Measurements from ENCODE around the gene KRTAP2-3. TPM values are rescaled to one million over a fixed set of nuclear protein-coding genes. Genes with fewer than 3 reads are reported as not detected.
"Not testable (repeated sequence)": the region's sequence is repeated elsewhere in the genome, so short reads cannot be mapped to it uniquely, and the experiment has no call there.

KRTAP2-3 gene, protein sequence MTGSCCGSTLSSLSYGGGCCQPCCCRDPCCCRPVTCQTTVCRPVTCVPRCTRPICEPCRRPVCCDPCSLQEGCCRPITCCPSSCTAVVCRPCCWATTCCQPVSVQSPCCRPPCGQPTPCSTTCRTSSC
- total RNA-seq, result not detected

DNA sequence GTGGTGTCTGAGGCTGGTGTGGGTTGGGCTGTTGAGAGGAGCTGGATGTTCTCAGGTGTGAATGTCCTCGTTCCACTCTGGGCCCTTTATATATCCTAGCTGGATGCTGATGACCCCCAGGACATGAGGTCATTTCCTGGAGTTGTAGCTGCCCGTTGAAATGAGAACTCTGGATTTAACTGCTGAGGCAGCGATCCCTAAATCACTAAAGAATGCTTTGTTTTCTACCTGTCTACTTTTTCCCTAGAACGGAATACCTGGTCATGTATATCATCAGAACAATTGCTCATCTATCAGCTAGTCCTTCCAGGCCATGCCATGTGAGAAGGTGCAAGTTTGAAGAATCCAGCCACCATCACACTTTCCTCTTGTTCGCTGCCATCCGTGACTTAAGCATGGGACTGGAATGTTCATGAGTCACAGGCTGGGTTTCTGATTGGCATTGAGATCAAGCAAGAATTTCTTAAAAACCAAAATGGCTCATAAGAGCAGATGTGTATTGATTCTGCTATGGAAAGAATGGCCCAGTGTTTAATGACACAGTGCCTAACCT lies at the start of gene KRTAP2-3:
KRTAP2-3 (minus strand) TSS at position 63 of the 553 bp plus-strand sequence. CDS start 64 bp downstream, outside the sequence.
- Histone ChIP-seq H3K9me3 (peaks cover 0 to 7% (median 0%) of the 10 kb centered on the region in 3 donors), H3K4me3 (no peak within 1 kb of the TSS), H3K36me3 (no peaks in the 10 kb centered on the region), H3K27me3 (peaks cover 34% of the 10 kb centered on the region), H3K4me1 (no peaks in the 10 kb centered on the region), H3K27ac (no peak within 1 kb of the TSS)
- no peak for ATAC-seq
- 49 to 74% methylated on average over 4 to 5 of the region's 6 CpGs for WGBS, 2 donors (ENCODE audit: low coverage in 1 of 2)
- TF ChIP-seq, protein P1, sequence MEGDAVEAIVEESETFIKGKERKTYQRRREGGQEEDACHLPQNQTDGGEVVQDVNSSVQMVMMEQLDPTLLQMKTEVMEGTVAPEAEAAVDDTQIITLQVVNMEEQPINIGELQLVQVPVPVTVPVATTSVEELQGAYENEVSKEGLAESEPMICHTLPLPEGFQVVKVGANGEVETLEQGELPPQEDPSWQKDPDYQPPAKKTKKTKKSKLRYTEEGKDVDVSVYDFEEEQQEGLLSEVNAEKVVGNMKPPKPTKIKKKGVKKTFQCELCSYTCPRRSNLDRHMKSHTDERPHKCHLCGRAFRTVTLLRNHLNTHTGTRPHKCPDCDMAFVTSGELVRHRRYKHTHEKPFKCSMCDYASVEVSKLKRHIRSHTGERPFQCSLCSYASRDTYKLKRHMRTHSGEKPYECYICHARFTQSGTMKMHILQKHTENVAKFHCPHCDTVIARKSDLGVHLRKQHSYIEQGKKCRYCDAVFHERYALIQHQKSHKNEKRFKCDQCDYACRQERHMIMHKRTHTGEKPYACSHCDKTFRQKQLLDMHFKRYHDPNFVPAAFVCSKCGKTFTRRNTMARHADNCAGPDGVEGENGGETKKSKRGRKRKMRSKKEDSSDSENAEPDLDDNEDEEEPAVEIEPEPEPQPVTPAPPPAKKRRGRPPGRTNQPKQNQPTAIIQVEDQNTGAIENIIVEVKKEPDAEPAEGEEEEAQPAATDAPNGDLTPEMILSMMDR (IDR thresholded peaks at IDR 0.05), result no peak
- TF ChIP-seq POLR2AphosphoS5 (IDR thresholded peaks at IDR 0.05) (no peak), EP300 (IDR thresholded peaks at IDR 0.05) (no peak), POLR2A (IDR thresholded peaks at IDR 0.05) (no peak)

DNA sequence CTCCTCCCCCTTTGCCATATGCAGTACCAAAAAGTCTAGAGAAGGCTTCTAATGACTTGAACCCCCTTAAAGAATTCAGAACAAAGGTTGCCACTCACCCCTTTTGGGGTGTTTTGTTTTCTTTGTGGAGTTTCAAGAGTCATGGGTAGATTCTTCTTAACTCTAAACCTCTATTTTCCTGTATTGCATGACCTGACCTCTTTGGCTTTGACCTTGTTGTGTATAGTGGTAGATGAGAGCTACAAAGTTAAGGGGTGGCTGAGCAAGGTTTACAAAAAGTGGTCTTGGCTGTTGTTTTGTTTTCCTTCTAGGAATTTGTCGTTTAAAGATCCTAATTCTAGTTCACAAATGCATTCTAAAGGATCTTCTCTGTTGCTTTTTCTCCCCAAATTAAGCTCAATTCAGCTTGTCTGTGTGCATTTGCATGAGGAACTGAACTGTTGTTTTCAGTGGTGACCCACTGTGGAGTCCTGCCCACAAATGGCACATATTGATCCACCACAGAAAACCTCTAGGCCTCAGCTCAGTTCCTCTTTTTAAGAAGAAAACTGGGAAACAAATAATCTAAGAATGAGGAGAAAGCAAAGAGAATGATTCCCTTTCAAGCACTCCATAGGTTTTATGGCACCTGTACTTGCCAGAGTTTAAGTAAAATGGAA lies 48.9 kb upstream of the KRTAP2-3 start:
- not testable (repeated sequence) for H3K36me3 ChIP-seq, H3K4me3 ChIP-seq, ATAC-seq, H3K27ac ChIP-seq, H3K9me3 ChIP-seq, H3K4me1 ChIP-seq
- WGBS, 2 donors (ENCODE audit: low coverage in 1 of 2), result 0 to 17% methylated on average over 1 of the region's 1 CpG
- peaks cover 22% of the 10 kb centered on the region for H3K27me3 ChIP-seq

DNA sequence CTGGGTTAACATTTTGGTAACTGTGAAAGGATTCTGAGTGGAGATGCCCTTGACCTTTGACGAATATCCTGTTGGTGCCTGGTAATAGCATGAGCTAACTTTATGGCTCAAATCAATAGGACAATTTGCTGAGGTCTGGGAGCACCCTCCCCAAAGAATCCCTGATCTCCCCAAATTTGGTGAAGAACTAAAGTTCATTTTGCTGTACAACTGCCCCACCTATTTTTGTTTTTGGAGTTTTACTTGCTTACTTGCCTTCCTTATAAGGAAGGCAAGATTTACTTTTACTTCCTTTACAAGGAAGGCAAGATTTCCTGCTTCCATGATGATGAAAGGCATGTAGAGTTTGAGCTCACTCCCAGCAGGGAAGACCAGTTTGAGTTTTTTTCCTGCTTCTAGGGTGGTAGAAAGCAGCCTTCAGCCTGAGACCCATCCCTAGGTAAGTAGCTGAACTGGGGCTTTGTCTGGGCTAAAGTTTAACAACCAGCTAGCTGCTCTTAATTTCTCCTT lies 48.1 kb upstream of the KRTAP2-3 start:
- H3K27me3 ChIP-seq, result peaks cover 22% of the 10 kb centered on the region
- 72% methylated on average over 1 of the region's 1 CpG; no CpG with 5 or more reads in 1 of the 2 donors for WGBS, 2 donors (ENCODE audit: low coverage in 1 of 2)
- ATAC-seq, result no peak
- no peaks in the 10 kb centered on the region for H3K9me3 ChIP-seq
- no peaks in the 10 kb centered on the region for H3K4me1 ChIP-seq
- TF ChIP-seq, protein P1 (IDR thresholded peaks at IDR 0.05), result no peak
- TF ChIP-seq EP300 (IDR thresholded peaks at IDR 0.05) (no peak), POLR2A (IDR thresholded peaks at IDR 0.05) (no peak), POLR2AphosphoS5 (IDR thresholded peaks at IDR 0.05) (no peak)
- H3K27ac ChIP-seq, result no peak overlapping the region
- H3K36me3 ChIP-seq, result no peaks in the 10 kb centered on the region
- H3K4me3 ChIP-seq, result no peak overlapping the region

DNA sequence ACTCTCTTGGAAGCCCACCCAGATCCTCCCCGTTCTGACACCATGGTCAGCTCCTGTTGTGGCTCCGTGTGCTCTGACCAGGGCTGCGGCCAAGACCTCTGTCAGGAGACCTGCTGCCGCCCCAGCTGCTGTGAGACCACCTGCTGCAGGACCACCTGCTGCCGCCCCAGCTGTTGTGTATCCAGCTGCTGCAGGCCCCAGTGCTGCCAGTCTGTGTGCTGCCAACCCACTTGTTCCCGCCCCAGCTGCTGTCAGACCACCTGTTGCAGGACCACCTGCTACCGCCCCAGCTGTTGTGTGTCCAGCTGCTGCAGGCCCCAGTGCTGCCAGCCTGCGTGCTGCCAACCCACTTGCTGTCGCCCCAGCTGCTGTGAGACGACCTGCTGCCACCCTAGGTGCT lies 45.4 kb upstream of the KRTAP2-3 start, which contains the start of gene KRTAP4-9:
KRTAP4-9 (plus strand) TSS at position 43 of the 400 bp plus-strand sequence; CDS start at position 43, 0 bp downstream.
- H3K9me3 ChIP-seq, ATAC-seq, H3K4me1 ChIP-seq, H3K36me3 ChIP-seq, H3K4me3 ChIP-seq, H3K27ac ChIP-seq: not testable (repeated sequence)
- H3K27me3 ChIP-seq, result peaks cover 30% of the 10 kb centered on the region
- WGBS, 2 donors (ENCODE audit: low coverage in 1 of 2), result 54% methylated on average over 6 of the region's 10 CpGs; no CpG with 5 or more reads in 1 of the 2 donors

DNA sequence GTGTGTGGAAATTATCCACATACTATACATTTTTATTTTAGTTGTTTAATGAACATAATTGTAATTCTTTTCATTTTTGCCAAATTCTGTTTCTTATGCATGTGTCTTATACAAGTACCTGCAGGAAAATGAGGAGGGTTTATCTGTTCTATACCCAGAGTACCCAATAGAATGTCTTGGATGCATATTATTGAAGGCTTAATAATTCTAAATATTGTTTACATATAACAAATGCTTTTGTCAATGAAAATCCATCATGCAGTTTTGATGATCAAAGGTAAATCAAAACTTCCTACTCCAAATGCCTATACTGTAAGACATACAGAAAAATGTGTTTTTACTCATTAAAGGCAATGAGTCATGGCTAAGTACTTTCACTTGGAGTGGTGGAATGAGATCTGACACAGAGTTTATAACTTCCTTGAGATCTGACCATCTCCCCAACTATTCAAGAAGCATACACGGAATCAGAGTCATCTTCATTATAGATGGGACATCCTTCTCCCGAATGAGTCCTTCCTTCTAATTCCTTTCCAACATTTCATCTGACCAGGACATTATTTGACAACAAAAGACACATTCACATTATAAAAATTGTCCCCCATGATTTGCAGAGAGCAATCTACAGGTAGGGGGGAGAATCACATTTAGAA lies 44.6 kb upstream of the KRTAP2-3 start:
- WGBS, 2 donors (ENCODE audit: low coverage in 1 of 2), result 25 to 50% methylated on average over 2 of the region's 2 CpGs
- not testable (repeated sequence) for ATAC-seq

DNA sequence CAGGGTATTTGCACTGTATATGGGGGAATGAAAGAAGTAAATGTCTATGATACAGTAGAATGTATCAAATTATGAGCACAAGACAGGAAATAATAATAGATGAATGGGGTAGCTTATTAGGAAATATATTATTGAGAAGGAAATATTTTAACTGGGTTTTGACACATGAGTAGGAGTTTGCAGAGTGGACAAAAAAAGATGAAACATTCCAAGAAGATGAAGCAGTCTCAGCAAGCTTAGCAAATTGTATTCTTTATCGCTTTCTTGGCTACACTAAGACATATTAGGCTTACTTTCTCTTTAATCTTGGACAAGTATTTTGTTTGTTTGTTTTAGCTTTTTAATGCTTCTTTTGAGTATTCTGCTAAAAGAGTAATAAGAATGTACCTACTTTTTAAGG lies 44.0 kb upstream of the KRTAP2-3 start:
- Histone ChIP-seq H3K36me3 (no peaks in the 10 kb centered on the region), H3K4me1 (no peaks in the 10 kb centered on the region), H3K9me3 (no peaks in the 10 kb centered on the region), H3K27me3 (peaks cover 38% of the 10 kb centered on the region), H3K4me3 (no peak overlapping the region), H3K27ac (no peak overlapping the region)
- 80 to 81% methylated on average over 1 of the region's 1 CpG for WGBS, 2 donors (ENCODE audit: low coverage in 1 of 2)
- TF ChIP-seq EP300 (IDR thresholded peaks at IDR 0.05), result no peak
- ATAC-seq, result no peak

More for the DNA sequence above, 44.6 kb upstream of the KRTAP2-3 start:
- peaks cover 35% of the 10 kb centered on the region for H3K27me3 ChIP-seq
- not testable (repeated sequence) for H3K27ac ChIP-seq, H3K4me1 ChIP-seq, H3K36me3 ChIP-seq, H3K9me3 ChIP-seq, H3K4me3 ChIP-seq

Measured in gastroesophageal sphincter (tissue), 4 donors.